Tibial nerve (tissue), 4 donors: Measurements from ENCODE around the gene CCDC92. TPM values are rescaled to one million over a fixed set of nuclear protein-coding genes. Genes with fewer than 3 reads are reported as not detected.

Experiments used
- DNase-seq, 2 donors: peaks; one replicate each; pipeline ENCODE4 v3.0.0-alpha.2; 2019; ENCODE audit warnings: low spot score in 2 of 2
- H3K27ac ChIP-seq, 4 donors: fragments of 200-600 bp; sonication (generic) in 3 of 4; one replicate each; pipeline ENCODE4 v1.5.1; 2017 to 2019; ENCODE audit warnings: mild to moderate bottlenecking in 1 of 4
- H3K27me3 ChIP-seq, 2 donors: fragments of 200-600 bp; sonication (generic) in 1 of 2; one replicate each; pipeline versions ENCODE4 v1.5.1 to v1.6.0; 2017 to 2019
- H3K36me3 ChIP-seq, 3 donors: fragments of 200-600 bp; sonication (generic); one replicate each; pipeline ENCODE4 v1.5.1; 2018 to 2019
- H3K4me1 ChIP-seq, 4 donors: fragments of 200-600 bp; sonication (generic) in 3 of 4; one replicate each; pipeline ENCODE4 v1.5.1; 2017 to 2019
- H3K4me3 ChIP-seq, 4 donors: fragments of 200-600 bp; sonication (generic) in 3 of 4; one replicate each; pipeline ENCODE4 v1.5.1; 2017 to 2019; ENCODE audit warnings: mild to moderate bottlenecking in 1 of 4, moderate library complexity in 1 of 4
- H3K9me3 ChIP-seq, 4 donors: fragments of 200-600 bp; sonication (generic) in 3 of 4; one replicate each; pipeline ENCODE4 v1.5.1; 2017 to 2019
- EP300 ChIP-seq, 2 donors: sonication (generic); formaldehyde crosslinking; IDR thresholded peaks; one replicate each; pipeline ENCODE4 v1.6.1; 2017; ENCODE audit warnings: antibody characterized with exemption in 2 of 2, mild to moderate bottlenecking in 1 of 2
- POLR2A ChIP-seq, 2 donors: fragments of 450-650 bp; IDR thresholded peaks; one replicate each; pipeline ENCODE4 v1.6.1; 2017; ENCODE audit warnings: antibody characterized with exemption in 2 of 2, mild to moderate bottlenecking in 2 of 2, moderate library complexity in 2 of 2
- WGBS, 2 donors: methylation state at CpG; one replicate each; pipeline ENCODE4 v1.1.5; 2018; 5-methylcytosine and 5-hydroxymethylcytosine counted together
- total RNA-seq, 4 donors: library from RNA; depleted of rRNA; stranded (reverse); fragments of >200 nt; gene quantifications; one replicate each; pipeline ENCODE4 v1.1.0, GENCODE V29; 2016
- TF ChIP-seq, protein P1 (sequence below), 5 experiments: fragments of 200-600 bp in 3 of 5; fragments of 450-650 bp in 2 of 5; sonication (generic) in 3 of 5; IDR thresholded peaks; one replicate each; pipeline ENCODE4 v1.5.1; 2016 to 2019; ENCODE audit warnings: antibody characterized with exemption in 5 of 5, mild to moderate bottlenecking in 3 of 5, moderate library complexity in 2 of 5

Gene CCDC92
- total RNA-seq, 4 donors from 2014 or later, result 41.0 to 46.8 (median 42.6) TPM

DNA sequence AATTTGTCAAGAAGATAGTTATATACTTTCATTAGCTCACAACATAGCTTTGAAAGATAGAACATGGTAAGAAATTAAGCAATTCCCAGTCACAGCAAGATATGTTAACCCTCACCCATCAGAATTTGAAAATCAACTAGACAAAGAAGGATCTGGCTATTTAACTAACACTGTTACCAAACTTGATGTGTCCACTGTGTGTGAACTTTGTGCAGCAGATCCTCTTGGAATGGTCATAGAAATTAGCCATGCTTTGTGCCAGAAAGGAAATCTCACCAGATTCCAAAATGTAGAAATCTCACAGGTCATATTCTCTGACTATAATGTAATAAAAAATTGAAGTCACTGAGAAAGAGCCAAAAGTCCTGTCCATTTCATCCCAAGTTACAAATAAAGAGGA lies 46.5 kb upstream of the CCDC92 start:
- Histone ChIP-seq H3K4me3 (no peak overlapping the region), H3K27ac (peak overlapping the region in 2 of 4 donors; percentile 75 to 80), H3K27me3 (no peaks in the 10 kb centered on the region), H3K4me1 (peaks cover 0 to 33% (median 13%) of the 10 kb centered on the region in 4 donors), H3K9me3 (no peaks in the 10 kb centered on the region), H3K36me3 (peaks cover 0 to 7% (median 0%) of the 10 kb centered on the region in 3 donors)
- TF ChIP-seq POLR2A (IDR thresholded peaks at IDR 0.05) (no peak), EP300 (IDR thresholded peaks at IDR 0.05) (peak in 1 of 2 donors; percentile 28)
- TF ChIP-seq, protein P1, sequence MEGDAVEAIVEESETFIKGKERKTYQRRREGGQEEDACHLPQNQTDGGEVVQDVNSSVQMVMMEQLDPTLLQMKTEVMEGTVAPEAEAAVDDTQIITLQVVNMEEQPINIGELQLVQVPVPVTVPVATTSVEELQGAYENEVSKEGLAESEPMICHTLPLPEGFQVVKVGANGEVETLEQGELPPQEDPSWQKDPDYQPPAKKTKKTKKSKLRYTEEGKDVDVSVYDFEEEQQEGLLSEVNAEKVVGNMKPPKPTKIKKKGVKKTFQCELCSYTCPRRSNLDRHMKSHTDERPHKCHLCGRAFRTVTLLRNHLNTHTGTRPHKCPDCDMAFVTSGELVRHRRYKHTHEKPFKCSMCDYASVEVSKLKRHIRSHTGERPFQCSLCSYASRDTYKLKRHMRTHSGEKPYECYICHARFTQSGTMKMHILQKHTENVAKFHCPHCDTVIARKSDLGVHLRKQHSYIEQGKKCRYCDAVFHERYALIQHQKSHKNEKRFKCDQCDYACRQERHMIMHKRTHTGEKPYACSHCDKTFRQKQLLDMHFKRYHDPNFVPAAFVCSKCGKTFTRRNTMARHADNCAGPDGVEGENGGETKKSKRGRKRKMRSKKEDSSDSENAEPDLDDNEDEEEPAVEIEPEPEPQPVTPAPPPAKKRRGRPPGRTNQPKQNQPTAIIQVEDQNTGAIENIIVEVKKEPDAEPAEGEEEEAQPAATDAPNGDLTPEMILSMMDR (IDR thresholded peaks at IDR 0.05), result no peak
- no peak for DNase-seq

DNA sequence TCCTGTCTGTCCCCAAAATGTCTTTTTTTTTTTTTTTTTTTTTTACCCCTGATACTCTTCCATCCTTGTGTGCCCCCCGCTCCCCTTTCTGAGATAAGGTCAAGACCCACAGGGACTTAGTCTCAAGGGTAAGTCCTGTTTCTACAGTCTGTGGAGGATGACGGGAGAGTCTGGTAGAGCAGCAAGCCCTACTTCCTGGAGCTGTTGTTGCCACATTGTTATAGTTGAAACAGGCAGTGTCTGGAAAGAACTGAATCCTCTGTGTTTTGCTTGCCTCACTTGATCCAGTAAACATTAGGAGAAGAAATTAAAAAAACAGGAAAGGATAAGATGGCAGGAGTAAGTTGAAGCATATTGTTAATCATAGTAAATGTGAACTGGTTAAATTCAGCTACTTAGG lies 45.9 kb upstream of the CCDC92 start:
- DNase-seq, result no peak
- no peak overlapping the region for H3K4me3 ChIP-seq
- TF ChIP-seq POLR2A (IDR thresholded peaks at IDR 0.05) (no peak), EP300 (IDR thresholded peaks at IDR 0.05) (no peak)
- TF ChIP-seq, protein P1 (IDR thresholded peaks at IDR 0.05), result no peak
- H3K27ac ChIP-seq, result peak overlapping the region in 2 of 4 donors; percentile 75 to 80
- peaks cover 0 to 33% (median 13%) of the 10 kb centered on the region in 4 donors for H3K4me1 ChIP-seq
- H3K36me3 ChIP-seq, result peaks cover 0 to 10% (median 0%) of the 10 kb centered on the region in 3 donors
- no peaks in the 10 kb centered on the region for H3K9me3 ChIP-seq
- H3K27me3 ChIP-seq, result no peaks in the 10 kb centered on the region
- WGBS, 2 donors, result 81 to 84% methylated on average over 2 of the region's 2 CpGs

DNA sequence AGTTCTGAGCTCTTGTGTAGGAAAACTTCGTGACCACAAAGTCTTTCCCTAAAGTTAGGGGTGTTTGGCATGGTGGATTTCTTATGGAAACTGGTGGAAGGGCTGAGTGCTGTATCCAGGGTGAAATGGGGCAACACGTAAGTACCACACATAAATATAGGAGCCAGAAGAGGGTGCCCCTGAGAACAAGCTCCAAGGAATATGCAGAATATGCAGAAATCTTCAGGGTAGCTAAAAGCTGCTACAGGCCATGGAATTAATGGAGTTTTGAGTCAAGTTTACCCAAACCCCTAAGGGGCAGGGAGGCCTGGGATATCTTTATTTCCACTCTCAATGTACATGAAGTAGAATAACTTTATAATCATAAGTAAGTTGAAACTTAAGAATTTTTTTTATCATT lies 44.4 kb upstream of the CCDC92 start:
- 93 to 94% methylated on average over 2 of the region's 2 CpGs for WGBS, 2 donors
- no peak overlapping the region for H3K4me3 ChIP-seq
- TF ChIP-seq EP300 (IDR thresholded peaks at IDR 0.05), result no peak
- TF ChIP-seq, protein P1 (IDR thresholded peaks at IDR 0.05), result no peak

DNA sequence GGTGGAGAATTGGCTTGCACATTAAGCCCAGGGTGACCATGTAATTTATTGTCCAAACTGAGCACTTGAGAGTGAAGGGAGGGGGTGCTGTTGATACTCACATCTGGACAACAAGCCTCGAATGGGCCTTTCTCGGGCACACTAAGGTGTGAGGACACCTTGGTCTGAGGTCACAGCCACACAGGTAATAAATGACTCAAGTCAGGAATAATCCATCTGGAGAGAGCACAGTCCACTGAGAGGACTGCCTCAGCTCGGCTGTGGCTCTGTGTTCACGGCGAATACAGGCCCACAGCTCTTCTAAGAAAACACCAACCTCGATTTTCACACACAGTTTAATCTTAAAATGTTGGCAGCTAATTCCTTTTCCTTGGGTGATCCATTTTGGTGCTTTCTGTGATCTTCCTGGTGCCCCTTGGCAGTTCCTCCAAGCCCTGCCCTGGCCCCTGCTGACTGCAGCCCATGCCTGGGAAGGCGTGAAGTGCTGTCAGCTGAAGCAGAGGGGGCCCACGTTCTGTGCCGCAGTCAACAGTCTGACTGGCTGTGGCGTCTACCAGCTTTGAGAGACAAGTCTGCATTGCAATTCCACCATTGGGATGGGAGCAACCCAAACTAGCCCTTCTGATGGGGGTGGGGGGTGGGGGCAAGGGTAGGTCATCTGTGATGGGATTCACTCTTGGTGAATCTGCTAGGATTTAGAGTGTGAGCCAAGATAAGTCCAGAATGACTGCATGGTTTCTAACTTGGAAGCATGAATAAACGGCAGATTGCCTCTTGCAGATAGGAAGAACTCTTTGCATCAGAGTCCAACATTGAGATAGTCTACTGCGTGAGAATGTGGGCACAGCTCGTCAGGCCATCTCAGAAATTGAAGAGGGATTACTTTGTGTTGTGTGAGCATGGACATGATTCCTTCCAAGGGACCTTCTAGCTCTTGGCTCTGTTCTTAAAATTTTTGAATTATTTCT lies 43.1 kb upstream of the CCDC92 start:
- DNase-seq, result no peak
- TF ChIP-seq, protein P1 (IDR thresholded peaks at IDR 0.05), result no peak
- TF ChIP-seq POLR2A (IDR thresholded peaks at IDR 0.05) (no peak), EP300 (IDR thresholded peaks at IDR 0.05) (no peak)
- peaks cover 0 to 34% (median 6%) of the 10 kb centered on the region in 3 donors for H3K36me3 ChIP-seq
- H3K27me3 ChIP-seq, result no peaks in the 10 kb centered on the region
- 90 to 91% methylated on average over 12 of the region's 13 CpGs for WGBS, 2 donors
- peaks cover 0 to 20% (median 8%) of the 10 kb centered on the region in 4 donors for H3K4me1 ChIP-seq
- no peaks in the 10 kb centered on the region for H3K9me3 ChIP-seq
- no peak overlapping the region for H3K4me3 ChIP-seq
- H3K27ac ChIP-seq, result no peak overlapping the region

More for the DNA sequence above, 44.4 kb upstream of the CCDC92 start:
- Histone ChIP-seq H3K4me1 (peaks cover 0 to 33% (median 13%) of the 10 kb centered on the region in 4 donors), H3K27me3 (no peaks in the 10 kb centered on the region), H3K36me3 (peaks cover 0 to 25% (median 6%) of the 10 kb centered on the region in 3 donors), H3K9me3 (no peaks in the 10 kb centered on the region), H3K27ac (no peak overlapping the region)
- DNase-seq, result no peak

DNA sequence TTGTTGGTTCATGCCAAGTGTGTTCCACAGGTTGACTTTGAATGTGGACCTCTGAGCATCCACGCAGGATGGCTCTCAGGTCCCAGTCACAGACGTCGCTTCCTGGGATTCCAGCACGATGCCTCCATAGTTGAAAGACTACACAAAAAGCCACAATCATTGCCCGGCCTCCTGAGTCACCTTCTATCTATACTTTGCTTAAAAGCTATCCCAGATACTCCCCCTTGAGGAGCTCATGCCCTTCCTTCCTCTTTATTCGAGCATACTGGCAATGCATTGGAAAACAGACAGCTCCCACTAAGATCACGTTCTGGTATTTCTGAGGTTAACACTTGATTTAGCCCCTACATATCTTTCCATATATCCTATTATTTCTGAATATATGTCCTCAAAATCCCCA lies 40.4 kb upstream of the CCDC92 start:
- TF ChIP-seq POLR2A (IDR thresholded peaks at IDR 0.05) (no peak), EP300 (IDR thresholded peaks at IDR 0.05) (no peak)
- TF ChIP-seq, protein P1 (IDR thresholded peaks at IDR 0.05), result no peak
- 82 to 90% methylated on average over 7 of the region's 7 CpGs for WGBS, 2 donors
- H3K9me3 ChIP-seq, result no peaks in the 10 kb centered on the region
- peaks cover 0 to 6% (median 0%) of the 10 kb centered on the region in 4 donors for H3K4me1 ChIP-seq
- no peak for DNase-seq
- H3K27ac ChIP-seq, result no peak overlapping the region
- H3K27me3 ChIP-seq, result no peaks in the 10 kb centered on the region
- no peak overlapping the region for H3K4me3 ChIP-seq
- peaks cover 0 to 39% (median 6%) of the 10 kb centered on the region in 3 donors for H3K36me3 ChIP-seq
